Activated T-cell treated with anti-CD3 and anti-CD28 coated beads, Interleukin-2, amount 50 U/mL, for 24 hours (primary cell): Measurements from ENCODE around the gene ZNF469.

Experiments
- DNase-seq: peaks from one replicate; pipeline ENCODE4 v3.0.0-alpha.2; 2020
- H3K27ac Mint-ChIP-seq: 2 replicates; pipeline ENCODE4 v1.8.0; 2020; ENCODE audit warnings: mild to moderate bottlenecking, mixed read lengths
- H3K27me3 Mint-ChIP-seq: 2 replicates; pipeline ENCODE4 v1.8.0; 2020; ENCODE audit warnings: mixed read lengths
- H3K36me3 Mint-ChIP-seq: 2 replicates; pipeline ENCODE4 v1.8.0; 2020; ENCODE audit warnings: low read depth, mixed read lengths
- H3K4me1 Mint-ChIP-seq: 2 replicates; pipeline ENCODE4 v1.8.0; 2020; ENCODE audit warnings: low read depth, mixed read lengths
- H3K4me3 Mint-ChIP-seq: 2 replicates; pipeline ENCODE4 v1.8.0; 2020; ENCODE audit warnings: mild to moderate bottlenecking, moderate library complexity, mixed read lengths
- H3K9me3 Mint-ChIP-seq: 2 replicates; pipeline ENCODE4 v1.8.0; 2020; ENCODE audit warnings: mixed read lengths

The ZNF469 gene

GRCh38 chr16:88376835-88377726 lies 5.7 kb upstream of the ZNF469 start:
- DNase-seq, result no peak
- H3K27me3 Mint-ChIP-seq, result peaks cover 9% of the 10 kb centered on the region
- no peak overlapping the region for H3K27ac Mint-ChIP-seq
- H3K4me1 Mint-ChIP-seq, result no peaks in the 10 kb centered on the region
- H3K4me3 Mint-ChIP-seq, result no peak overlapping the region
- no peaks in the 10 kb centered on the region for H3K36me3 Mint-ChIP-seq
- no peaks in the 10 kb centered on the region for H3K9me3 Mint-ChIP-seq

GRCh38 chr16:88377961-88378360 lies 4.8 kb upstream of the ZNF469 start:
- Mint-ChIP-seq H3K4me3 (no peak overlapping the region), H3K27me3 (peaks cover 15% of the 10 kb centered on the region), H3K4me1 (peaks cover 4% of the 10 kb centered on the region), H3K27ac (no peak overlapping the region), H3K36me3 (no peaks in the 10 kb centered on the region), H3K9me3 (no peaks in the 10 kb centered on the region)
- no peak for DNase-seq

GRCh38 chr16:88378401-88378800 lies 4.4 kb upstream of the ZNF469 start:
- Mint-ChIP-seq H3K4me1 (peaks cover 4% of the 10 kb centered on the region), H3K27ac (no peak overlapping the region), H3K36me3 (no peaks in the 10 kb centered on the region), H3K4me3 (no peak overlapping the region), H3K9me3 (no peaks in the 10 kb centered on the region), H3K27me3 (peaks cover 15% of the 10 kb centered on the region)
- DNase-seq, result no peak

GRCh38 chr16:88378836-88379693 lies 3.7 kb upstream of the ZNF469 start:
- Mint-ChIP-seq H3K36me3 (no peaks in the 10 kb centered on the region), H3K4me1 (peaks cover 5% of the 10 kb centered on the region), H3K27me3 (peaks cover 17% of the 10 kb centered on the region), H3K27ac (no peak overlapping the region), H3K4me3 (no peak overlapping the region), H3K9me3 (no peaks in the 10 kb centered on the region)
- DNase-seq, result no peak

- Mint-ChIP-seq H3K4me1 (peaks cover 8% of the 10 kb centered on the region), H3K36me3 (no peaks in the 10 kb centered on the region), H3K27ac (no peak overlapping the region), H3K4me3 (no peak overlapping the region), H3K27me3 (peaks cover 23% of the 10 kb centered on the region), H3K9me3 (no peaks in the 10 kb centered on the region)
- DNase-seq, result no peak
Measured at GRCh38 chr16:88379694-88380040, 3.1 kb upstream of the ZNF469 start.

- DNase-seq, result no peak
- H3K9me3 Mint-ChIP-seq, result no peaks in the 10 kb centered on the region
- H3K27me3 Mint-ChIP-seq, result peaks cover 27% of the 10 kb centered on the region
- no peaks in the 10 kb centered on the region for H3K36me3 Mint-ChIP-seq
- peaks cover 8% of the 10 kb centered on the region for H3K4me1 Mint-ChIP-seq
- no peak overlapping the region for H3K4me3 Mint-ChIP-seq
- no peak overlapping the region for H3K27ac Mint-ChIP-seq
Measured at GRCh38 chr16:88380099-88380498, 2.7 kb upstream of the ZNF469 start.

GRCh38 chr16:88380619-88381018 lies 2.1 kb upstream of the ZNF469 start:
- H3K27ac Mint-ChIP-seq, result no peak overlapping the region
- peaks cover 33% of the 10 kb centered on the region for H3K27me3 Mint-ChIP-seq
- peaks cover 8% of the 10 kb centered on the region for H3K4me1 Mint-ChIP-seq
- DNase-seq, result no peak
- H3K4me3 Mint-ChIP-seq, result no peak overlapping the region
- H3K9me3 Mint-ChIP-seq, result no peaks in the 10 kb centered on the region
- H3K36me3 Mint-ChIP-seq, result no peaks in the 10 kb centered on the region

- Mint-ChIP-seq H3K9me3 (no peaks in the 10 kb centered on the region), H3K4me3 (no peak overlapping the region)
Measured at GRCh38 chr16:88381820-88382451, 823 bp upstream of the ZNF469 start.

GRCh38 chr16:88383401-88384221 lies 852 bp downstream of the ZNF469 start:
- H3K4me1 Mint-ChIP-seq, result peaks cover 8% of the 10 kb centered on the region
- H3K9me3 Mint-ChIP-seq, result no peaks in the 10 kb centered on the region
- H3K27me3 Mint-ChIP-seq, result peaks cover 40% of the 10 kb centered on the region
- peak; percentile 49 for DNase-seq
- H3K36me3 Mint-ChIP-seq, result no peaks in the 10 kb centered on the region
- no peak overlapping the region for H3K4me3 Mint-ChIP-seq
- no peak overlapping the region for H3K27ac Mint-ChIP-seq

More at GRCh38 chr16:88381820-88382451, 823 bp upstream of the ZNF469 start:
- DNase-seq, result no peak
- Mint-ChIP-seq H3K27me3 (peaks cover 44% of the 10 kb centered on the region), H3K4me1 (peaks cover 8% of the 10 kb centered on the region), H3K27ac (no peak overlapping the region), H3K36me3 (no peaks in the 10 kb centered on the region)

GRCh38 chr16:88384222-88385111 lies 1.7 kb downstream of the ZNF469 start:
- no peak for DNase-seq
- Mint-ChIP-seq H3K4me3 (no peak overlapping the region), H3K9me3 (no peaks in the 10 kb centered on the region), H3K27ac (no peak overlapping the region), H3K4me1 (peaks cover 8% of the 10 kb centered on the region), H3K36me3 (no peaks in the 10 kb centered on the region), H3K27me3 (peaks cover 43% of the 10 kb centered on the region)

GRCh38 chr16:88385112-88385594 lies 2.4 kb downstream of the ZNF469 start:
- H3K9me3 Mint-ChIP-seq, result no peaks in the 10 kb centered on the region
- no peaks in the 10 kb centered on the region for H3K36me3 Mint-ChIP-seq
- no peak overlapping the region for H3K4me3 Mint-ChIP-seq
- DNase-seq, result no peak
- H3K27me3 Mint-ChIP-seq, result peaks cover 48% of the 10 kb centered on the region
- no peak overlapping the region for H3K27ac Mint-ChIP-seq
- H3K4me1 Mint-ChIP-seq, result peaks cover 8% of the 10 kb centered on the region

- no peaks in the 10 kb centered on the region for H3K9me3 Mint-ChIP-seq
- no peak for DNase-seq
- no peak overlapping the region for H3K4me3 Mint-ChIP-seq
- no peaks in the 10 kb centered on the region for H3K36me3 Mint-ChIP-seq
- no peak overlapping the region for H3K27ac Mint-ChIP-seq
- peaks cover 8% of the 10 kb centered on the region for H3K4me1 Mint-ChIP-seq
- peaks cover 50% of the 10 kb centered on the region for H3K27me3 Mint-ChIP-seq
Measured at GRCh38 chr16:88385831-88386815, 3.4 kb downstream of the ZNF469 start.
